HG02970 (cell line): ENCODE measurements around the gene IFT20.
"Not testable (repeated sequence)": the region's sequence is repeated elsewhere in the genome, so short reads cannot be mapped to it uniquely, and the experiment has no call there.

Source experiments
- ATAC-seq: cut with Tn5 transposase; IDR thresholded peaks from one replicate; pipeline ENCODE4 v1.9.1; 2021; ENCODE audit warnings: mild to moderate bottlenecking, moderate library complexity, moderate number of reproducible peaks; ENCODE audit not compliant: unreplicated experiment, low FRiP score

IFT20 gene

GRCh38 chr17:28317099-28317965, 17.9 kb downstream of the IFT20 start:
- ATAC-seq = no peak

- ATAC-seq = no peak
These were observed 19.2 kb downstream of the IFT20 start for GRCh38 chr17:28315846-28316705.

GRCh38 chr17:28313841-28314240, 21.4 kb downstream of the IFT20 start:
- no peak for ATAC-seq

- no peak for ATAC-seq
These were observed 28.3 kb downstream of the IFT20 start for GRCh38 chr17:28306954-28307401.

DNA sequence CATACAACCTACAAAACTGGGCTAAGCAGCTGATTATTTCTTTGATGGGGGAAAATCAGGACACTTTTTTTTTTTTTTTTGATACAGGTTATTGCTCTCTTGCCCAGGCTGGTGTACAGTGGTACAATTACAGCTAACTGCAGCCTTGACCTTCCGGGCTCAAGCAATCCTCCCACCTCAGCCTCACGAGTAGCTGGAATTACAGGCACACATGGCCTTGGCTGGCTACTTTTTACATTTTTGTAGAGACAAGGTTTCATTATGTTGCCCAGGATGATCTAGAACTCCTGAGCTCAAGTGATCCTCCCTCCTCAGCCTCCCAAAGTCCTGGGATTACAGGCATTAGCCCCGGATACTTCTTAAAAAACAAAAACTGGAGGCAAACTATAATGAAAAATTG, 36.8 kb downstream of the IFT20 start:
- no peak for ATAC-seq

- ATAC-seq = no peak
These were observed 39.3 kb downstream of the IFT20 start for GRCh38 chr17:28295677-28296578.

- ATAC-seq = no peak
These were observed 41.3 kb downstream of the IFT20 start for GRCh38 chr17:28293994-28294393.

GRCh38 chr17:28292878-28293277, 42.4 kb downstream of the IFT20 start:
- not testable (repeated sequence) for ATAC-seq

- ATAC-seq = no peak
These were observed 43.4 kb downstream of the IFT20 start for GRCh38 chr17:28291780-28292330.

DNA sequence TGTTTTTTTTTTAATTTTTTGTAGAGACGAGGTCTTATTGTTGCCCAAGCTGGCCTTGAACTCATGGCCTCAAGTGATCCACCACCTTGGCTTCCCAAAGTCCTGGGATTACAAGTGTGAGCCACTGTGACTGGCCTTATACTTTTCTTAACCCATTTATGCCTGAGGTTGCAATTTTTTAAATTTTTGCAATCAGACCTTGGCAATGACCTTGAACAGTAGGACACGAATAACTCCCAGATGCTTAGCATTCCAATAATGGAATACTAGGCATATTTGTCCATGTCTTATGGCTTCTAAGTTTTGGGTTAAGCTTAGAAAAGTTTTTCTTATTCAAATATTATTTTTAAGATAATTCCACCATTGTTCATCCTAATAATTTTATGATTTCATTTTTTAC, 44.6 kb downstream of the IFT20 start:
- ATAC-seq = no peak

DNA sequence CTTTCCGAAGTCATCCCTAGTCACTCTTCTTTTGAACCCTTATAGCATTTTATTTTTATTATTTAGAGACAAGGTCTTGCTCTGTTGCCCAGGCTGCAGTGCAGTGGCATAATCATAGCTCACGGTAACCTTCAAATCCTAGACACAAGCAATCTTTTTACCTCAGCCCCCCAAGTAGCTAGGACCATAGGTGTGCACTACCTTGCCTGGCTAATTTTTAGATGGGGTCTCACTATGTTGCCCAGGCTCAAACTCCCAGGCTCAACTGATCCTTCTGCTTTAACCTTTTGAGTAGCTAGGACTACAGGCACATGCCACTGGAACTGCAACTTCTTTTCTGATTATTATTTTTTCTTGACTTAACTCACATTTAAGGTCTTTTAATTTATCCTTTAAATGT, 49.3 kb downstream of the IFT20 start:
- no peak for ATAC-seq

- ATAC-seq = no peak
These were observed 52.7 kb downstream of the IFT20 start for GRCh38 chr17:28282596-28282995.

- no peak for ATAC-seq
These were observed 54.4 kb downstream of the IFT20 start for GRCh38 chr17:28280826-28281225.

DNA sequence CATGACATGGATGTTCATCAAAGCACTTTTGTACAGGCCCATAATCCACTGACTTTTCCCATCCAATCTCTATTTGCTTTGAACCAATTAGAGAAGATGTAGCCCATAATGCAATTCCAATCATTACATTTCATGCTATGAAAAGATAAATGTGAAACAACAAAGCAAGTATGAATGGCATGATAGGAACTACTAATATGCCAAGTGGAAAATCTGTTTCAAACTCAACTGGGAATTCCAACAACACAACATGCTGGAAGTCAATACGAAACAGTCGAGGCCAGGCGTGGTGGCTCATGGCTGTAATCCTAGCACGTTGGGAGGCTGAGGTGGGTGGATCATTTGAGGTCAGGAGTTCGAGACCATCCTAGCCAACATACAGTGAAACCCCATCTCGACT, 55.9 kb downstream of the IFT20 start:
- ATAC-seq = no peak
